ACHN (cell line): ENCODE results near the gene MBD3L2B.

Experiments
- DNase-seq: peaks from one replicate; pipeline ENCODE4 v3.0.0-alpha.2; 2015
- in situ Hi-C: cut with HindIII; loops from 2 replicates; pipeline ENCODE4 v1.10.0; 2017; ENCODE audit warnings: low sequenced_read_pairs, low pct_ligation_motif_present, low pct_unique_long_range_greater_than_20kb

Gene MBD3L2B

DNA sequence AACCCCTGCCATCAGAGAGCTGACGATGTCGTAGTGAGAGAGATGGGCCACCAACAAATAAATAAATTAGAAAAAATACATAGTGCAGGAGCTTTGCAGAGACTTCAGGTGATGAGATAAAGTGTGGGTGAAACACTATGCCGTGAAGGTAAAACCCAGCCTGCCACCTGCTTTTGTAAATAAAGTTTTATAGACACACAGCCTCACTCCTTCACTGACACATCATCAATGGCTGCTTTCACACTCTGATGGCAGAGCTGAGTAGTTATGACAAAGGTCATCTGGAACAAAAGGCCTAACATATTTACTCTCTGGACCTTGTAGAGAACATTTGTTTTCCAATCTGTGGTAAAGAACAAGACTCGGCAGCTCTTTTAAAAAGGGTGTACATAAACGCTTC is 45.0 kb downstream of the MBD3L2B start:
- in situ Hi-C loops = no loop called here
- DNase-seq = no peak

DNA sequence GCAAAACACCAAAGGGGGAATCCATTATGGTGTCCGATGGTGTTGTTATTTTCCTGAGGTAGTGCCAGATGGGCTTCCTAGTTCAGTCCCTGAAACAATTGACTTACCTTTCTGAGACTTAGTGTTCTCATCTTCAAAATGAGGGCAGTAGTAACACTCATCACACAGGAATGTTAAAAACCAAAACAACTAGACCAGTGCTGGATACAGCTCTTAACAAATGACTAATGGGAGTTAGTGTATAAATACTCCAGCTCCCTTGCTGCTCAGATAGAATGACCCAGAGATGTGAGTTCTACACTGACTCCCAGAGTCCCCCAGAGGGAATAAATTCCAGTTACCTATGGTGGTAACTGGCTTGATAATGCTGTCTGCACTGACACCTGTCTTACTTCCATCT is 49.9 kb downstream of the MBD3L2B start:
- in situ Hi-C loops = no loop called here
- no peak for DNase-seq

DNA sequence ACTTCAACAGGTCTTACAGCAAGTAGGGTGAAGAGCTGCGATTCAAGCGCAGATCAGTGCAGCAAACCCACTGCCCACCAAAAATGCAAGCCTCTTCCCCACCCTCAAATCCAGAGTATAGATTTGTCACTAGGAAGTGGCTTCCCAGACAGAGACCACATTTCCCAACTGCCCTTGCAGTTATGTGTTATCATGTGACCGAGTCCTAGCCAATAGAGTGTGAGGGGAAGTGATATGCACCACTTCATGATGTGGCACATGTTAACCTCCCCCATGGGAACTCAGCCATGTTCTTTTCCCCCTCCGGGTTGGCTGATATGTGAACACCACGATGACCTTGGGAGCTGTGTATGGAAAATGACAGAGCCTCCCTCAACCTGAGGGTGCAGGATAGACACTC is 50.8 kb downstream of the MBD3L2B start:
- DNase-seq = no peak

DNA sequence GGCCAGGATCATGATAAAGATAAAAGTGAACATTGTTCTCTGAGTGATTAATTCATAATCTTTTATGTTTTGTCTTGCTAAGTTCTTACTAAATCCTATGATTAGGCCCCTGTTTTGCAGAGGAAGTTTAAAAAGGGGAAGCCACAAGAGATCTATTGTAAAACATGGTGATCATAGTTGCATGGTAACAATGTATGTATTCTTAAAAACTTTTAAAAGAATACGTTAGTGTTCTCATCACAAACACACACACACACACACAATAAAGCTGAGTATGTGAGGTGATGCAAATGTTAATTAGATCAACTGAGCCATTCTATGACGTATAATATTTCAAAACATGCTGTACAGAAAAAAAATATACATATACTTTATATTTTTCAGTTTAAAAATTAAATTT is 51.2 kb downstream of the MBD3L2B start:
- in situ Hi-C loops = no loop called here
- DNase-seq = no peak

More for the DNA sequence above, 50.8 kb downstream of the MBD3L2B start:
- in situ Hi-C loops = no loop called here

DNA sequence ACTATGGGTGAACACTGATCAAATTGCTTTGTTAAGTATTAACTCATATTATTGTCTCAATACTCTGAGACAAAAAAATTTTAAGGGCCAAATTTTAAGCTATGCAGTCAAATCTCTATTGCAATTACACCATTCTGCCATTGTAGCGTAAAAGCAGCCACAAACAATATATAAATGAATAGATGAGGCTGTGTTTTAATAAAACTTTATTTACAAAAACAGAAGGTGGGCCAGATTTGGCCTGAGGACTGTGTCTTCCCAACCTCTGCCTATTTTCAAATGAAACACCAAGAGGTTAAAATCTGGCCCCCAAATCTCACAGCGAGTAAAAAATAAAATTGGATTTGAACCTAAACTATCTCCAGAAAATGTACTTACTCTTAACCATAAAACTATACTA is 51.7 kb downstream of the MBD3L2B start:
- in situ Hi-C loops = no loop called here
- DNase-seq = no peak
